Choroid plexus epithelial cell (primary cell): ENCODE measurements around the gene KCNJ14.
"Not testable (repeated sequence)": the region's sequence is repeated elsewhere in the genome, so short reads cannot be mapped to it uniquely, and the experiment has no call there.

Source experiments
- DNase-seq: peaks from one replicate; pipeline ENCODE4 v3.0.0-alpha.2; 2010; ENCODE audit warnings: low read depth
- H3K4me3 ChIP-seq: 2 replicates; pipeline ENCODE4 v1.5.1; 2011; ENCODE audit warnings: low read depth, mild to moderate bottlenecking, control low read depth, low read length, moderate library complexity
- CTCF ChIP-seq: conservative IDR thresholded peaks from 2 replicates; pipeline ENCODE4 v1.5.1; 2011; ENCODE audit warnings: low read depth, mild to moderate bottlenecking, control low read depth, inconsistent platforms, low read length, moderate library complexity

The KCNJ14 gene

GRCh38 chr19:48480558-48481500, 25.5 kb downstream of the KCNJ14 start:
- peak overlapping the region; percentile 58 for H3K4me3 ChIP-seq
- peak; percentile 74 for DNase-seq
- no peak for TF ChIP-seq CTCF

- DNase-seq: no peak
- H3K4me3 ChIP-seq: no peak overlapping the region
- no peak for TF ChIP-seq CTCF
These were observed 26.7 kb downstream of the KCNJ14 start for GRCh38 chr19:48481846-48482639.

- no peak overlapping the region for H3K4me3 ChIP-seq
These were observed 27.9 kb downstream of the KCNJ14 start for GRCh38 chr19:48483301-48483700.

GRCh38 chr19:48484247-48484893, 29.0 kb downstream of the KCNJ14 start:
- no peak for TF ChIP-seq CTCF
- H3K4me3 ChIP-seq: no peak overlapping the region
- no peak for DNase-seq

More at GRCh38 chr19:48483301-48483700, 27.9 kb downstream of the KCNJ14 start:
- no peak for DNase-seq
- TF ChIP-seq CTCF: no peak

- DNase-seq: no peak
- no peak overlapping the region for H3K4me3 ChIP-seq
- no peak for TF ChIP-seq CTCF
These were observed 29.7 kb downstream of the KCNJ14 start for GRCh38 chr19:48484931-48485612.

GRCh38 chr19:48486706-48487105, 31.3 kb downstream of the KCNJ14 start:
- not testable (repeated sequence) for DNase-seq, H3K4me3 ChIP-seq
